ENCODE data around the gene RTKN2. TPM values are rescaled to one million over a fixed set of nuclear protein-coding genes. Genes with fewer than 3 reads are reported as not detected.
A peak's percentile ranks its signal among the peaks of the same experiment; 100 is the strongest.

RTKN2 gene
- total RNA-seq, 1 experiment from 2014 or later: 21.3 TPM

DNA sequence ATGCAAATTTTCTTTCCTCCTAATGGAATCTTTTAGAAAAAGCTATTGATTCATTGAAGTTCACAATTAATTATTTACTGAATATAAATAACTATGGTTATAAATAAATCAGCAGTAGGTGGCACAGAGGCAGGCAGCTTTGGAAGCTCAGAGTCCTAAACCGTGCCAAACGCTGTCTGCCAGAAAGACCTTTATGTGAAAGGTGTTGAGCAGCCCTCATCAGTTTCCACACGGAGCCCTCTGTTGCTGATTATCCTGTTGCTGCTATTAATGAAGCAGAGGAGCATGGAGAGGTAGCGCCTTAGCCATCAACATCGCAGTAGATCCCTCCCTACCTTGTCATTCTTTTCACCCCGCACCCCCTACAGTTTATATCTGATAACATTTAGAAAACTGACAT, 51.0 kb downstream of the RTKN2 start:
- no peak overlapping the region for H3K4me3 ChIP-seq (ENCODE audit: low read depth in 2 of 2, low read length in 2 of 2)
- H3K27ac ChIP-seq (ENCODE audit: low read length): no peak overlapping the region
- BruUV-seq (replicated peaks): no TSS peak
- intact Hi-C loops (cut with micrococcal nuclease; ENCODE audit: unreplicated experiment): no loop called here
- H3K9me3 ChIP-seq (ENCODE audit: control insufficient read depth, insufficient read depth, low read depth, low read length): no peaks in the 10 kb centered on the region
- no peak for DNase-seq (ENCODE audit: low read depth, low spot score)
- POLR2A ChIA-PET: interaction anchor here (0.6 to 0.7 kb wide), 2 partner anchors 97 to 163 kb away, joined by 3 read pairs; no protein-coding TSS in a partner anchor
- no peaks in the 10 kb centered on the region for H3K27me3 ChIP-seq (ENCODE audit: control insufficient read depth, insufficient read depth, low read length)
- no peak for ATAC-seq
- no peaks in the 10 kb centered on the region; the same call in 1 of the 2 replicates for H3K36me3 ChIP-seq (ENCODE audit: control insufficient read depth, insufficient read depth, low read length)
- TF ChIP-seq, protein P1, sequence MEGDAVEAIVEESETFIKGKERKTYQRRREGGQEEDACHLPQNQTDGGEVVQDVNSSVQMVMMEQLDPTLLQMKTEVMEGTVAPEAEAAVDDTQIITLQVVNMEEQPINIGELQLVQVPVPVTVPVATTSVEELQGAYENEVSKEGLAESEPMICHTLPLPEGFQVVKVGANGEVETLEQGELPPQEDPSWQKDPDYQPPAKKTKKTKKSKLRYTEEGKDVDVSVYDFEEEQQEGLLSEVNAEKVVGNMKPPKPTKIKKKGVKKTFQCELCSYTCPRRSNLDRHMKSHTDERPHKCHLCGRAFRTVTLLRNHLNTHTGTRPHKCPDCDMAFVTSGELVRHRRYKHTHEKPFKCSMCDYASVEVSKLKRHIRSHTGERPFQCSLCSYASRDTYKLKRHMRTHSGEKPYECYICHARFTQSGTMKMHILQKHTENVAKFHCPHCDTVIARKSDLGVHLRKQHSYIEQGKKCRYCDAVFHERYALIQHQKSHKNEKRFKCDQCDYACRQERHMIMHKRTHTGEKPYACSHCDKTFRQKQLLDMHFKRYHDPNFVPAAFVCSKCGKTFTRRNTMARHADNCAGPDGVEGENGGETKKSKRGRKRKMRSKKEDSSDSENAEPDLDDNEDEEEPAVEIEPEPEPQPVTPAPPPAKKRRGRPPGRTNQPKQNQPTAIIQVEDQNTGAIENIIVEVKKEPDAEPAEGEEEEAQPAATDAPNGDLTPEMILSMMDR (IDR thresholded peaks at IDR 0.05): no peak
- TF ChIP-seq TCF7L2 (IDR thresholded peaks at IDR 0.05; ENCODE audit: low read depth, low read length) (no peak), POLR2AphosphoS5 (IDR thresholded peaks at IDR 0.05; ENCODE audit: low read depth, low read length) (no peak), SIN3A (IDR thresholded peaks at IDR 0.05; ENCODE audit: borderline replicate concordance, insufficient read depth, low read depth, low read length) (no peak)
- TF ChIP-seq, protein P2, sequence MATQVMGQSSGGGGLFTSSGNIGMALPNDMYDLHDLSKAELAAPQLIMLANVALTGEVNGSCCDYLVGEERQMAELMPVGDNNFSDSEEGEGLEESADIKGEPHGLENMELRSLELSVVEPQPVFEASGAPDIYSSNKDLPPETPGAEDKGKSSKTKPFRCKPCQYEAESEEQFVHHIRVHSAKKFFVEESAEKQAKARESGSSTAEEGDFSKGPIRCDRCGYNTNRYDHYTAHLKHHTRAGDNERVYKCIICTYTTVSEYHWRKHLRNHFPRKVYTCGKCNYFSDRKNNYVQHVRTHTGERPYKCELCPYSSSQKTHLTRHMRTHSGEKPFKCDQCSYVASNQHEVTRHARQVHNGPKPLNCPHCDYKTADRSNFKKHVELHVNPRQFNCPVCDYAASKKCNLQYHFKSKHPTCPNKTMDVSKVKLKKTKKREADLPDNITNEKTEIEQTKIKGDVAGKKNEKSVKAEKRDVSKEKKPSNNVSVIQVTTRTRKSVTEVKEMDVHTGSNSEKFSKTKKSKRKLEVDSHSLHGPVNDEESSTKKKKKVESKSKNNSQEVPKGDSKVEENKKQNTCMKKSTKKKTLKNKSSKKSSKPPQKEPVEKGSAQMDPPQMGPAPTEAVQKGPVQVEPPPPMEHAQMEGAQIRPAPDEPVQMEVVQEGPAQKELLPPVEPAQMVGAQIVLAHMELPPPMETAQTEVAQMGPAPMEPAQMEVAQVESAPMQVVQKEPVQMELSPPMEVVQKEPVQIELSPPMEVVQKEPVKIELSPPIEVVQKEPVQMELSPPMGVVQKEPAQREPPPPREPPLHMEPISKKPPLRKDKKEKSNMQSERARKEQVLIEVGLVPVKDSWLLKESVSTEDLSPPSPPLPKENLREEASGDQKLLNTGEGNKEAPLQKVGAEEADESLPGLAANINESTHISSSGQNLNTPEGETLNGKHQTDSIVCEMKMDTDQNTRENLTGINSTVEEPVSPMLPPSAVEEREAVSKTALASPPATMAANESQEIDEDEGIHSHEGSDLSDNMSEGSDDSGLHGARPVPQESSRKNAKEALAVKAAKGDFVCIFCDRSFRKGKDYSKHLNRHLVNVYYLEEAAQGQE (IDR thresholded peaks at IDR 0.05; ENCODE audit: insufficient read depth in 1 of 2, low read depth in 2 of 2, low read length in 1 of 2): no peak
- in situ Hi-C loops (cut with HindIII; ENCODE audit: low pct_unique_long_range_greater_than_20kb, low sequenced_read_pairs): no loop called here
- no peaks in the 10 kb centered on the region for H3K4me1 ChIP-seq (ENCODE audit: control insufficient read depth, insufficient read depth, low read length)
- CTCF ChIA-PET: no interaction called here

DNA sequence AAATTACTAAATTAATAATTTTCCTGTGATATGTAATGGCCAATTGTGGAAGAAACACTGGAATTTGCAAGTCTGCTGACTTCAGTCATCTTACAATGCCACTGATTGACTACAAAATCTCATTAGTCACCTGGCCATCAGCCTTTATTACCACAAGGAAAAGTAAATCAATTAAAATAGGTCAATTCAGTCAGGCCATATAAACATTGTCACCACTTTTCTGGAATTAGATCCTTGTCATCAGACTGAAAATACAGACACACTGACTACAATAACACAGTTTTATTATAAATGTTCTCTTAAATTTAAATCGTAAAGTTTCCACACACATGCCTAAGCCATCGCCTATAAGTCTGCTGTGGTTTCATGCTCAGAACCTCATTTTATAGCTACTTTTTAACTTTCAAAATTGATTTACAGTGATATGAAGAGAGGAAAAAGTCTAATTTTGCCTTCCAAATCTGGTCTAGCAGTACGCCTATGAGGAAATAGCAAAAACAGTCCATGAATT, 54.2 kb downstream of the RTKN2 start:
- Histone ChIP-seq H3K4me3 (ENCODE audit: low read depth in 2 of 2, low read length in 2 of 2) (no peak overlapping the region), H3K27me3 (ENCODE audit: control insufficient read depth, insufficient read depth, low read length) (no peaks in the 10 kb centered on the region), H3K4me1 (ENCODE audit: control insufficient read depth, insufficient read depth, low read length) (no peaks in the 10 kb centered on the region), H3K27ac (ENCODE audit: low read length) (0 out of 2 replicates have a peak overlapping the region, but pooled peaks have one; percentile 2), H3K36me3 (ENCODE audit: control insufficient read depth, insufficient read depth, low read length) (no peaks in the 10 kb centered on the region; the same call in 1 of the 2 replicates), H3K9me3 (ENCODE audit: control insufficient read depth, insufficient read depth, low read depth, low read length) (no peaks in the 10 kb centered on the region)
- ChIA-PET POLR2A (no interaction called here), CTCF (no interaction called here)
- DNase-seq (ENCODE audit: low read depth, low spot score) (no peak), ATAC-seq (no peak)
- no TSS peak for BruUV-seq (replicated peaks)
- intact Hi-C loops (cut with micrococcal nuclease; ENCODE audit: unreplicated experiment): no loop called here
- no peak for TF ChIP-seq SIN3A (IDR thresholded peaks at IDR 0.05; ENCODE audit: borderline replicate concordance, insufficient read depth, low read depth, low read length)
- TF ChIP-seq, protein P2 (IDR thresholded peaks at IDR 0.05; ENCODE audit: insufficient read depth in 1 of 2, low read depth in 2 of 2, low read length in 1 of 2): no peak
- TF ChIP-seq, protein P1 (IDR thresholded peaks at IDR 0.05): no peak
- TF ChIP-seq TCF7L2 (IDR thresholded peaks at IDR 0.05; ENCODE audit: low read depth, low read length): no peak
- TF ChIP-seq POLR2AphosphoS5 (IDR thresholded peaks at IDR 0.05; ENCODE audit: low read depth, low read length): no peak
- in situ Hi-C loops (cut with HindIII; ENCODE audit: low pct_unique_long_range_greater_than_20kb, low sequenced_read_pairs): no loop called here

Measured in Panc1 (cell line).